ENCODE data around the gene HOXC10.

HOXC10 gene

DNA sequence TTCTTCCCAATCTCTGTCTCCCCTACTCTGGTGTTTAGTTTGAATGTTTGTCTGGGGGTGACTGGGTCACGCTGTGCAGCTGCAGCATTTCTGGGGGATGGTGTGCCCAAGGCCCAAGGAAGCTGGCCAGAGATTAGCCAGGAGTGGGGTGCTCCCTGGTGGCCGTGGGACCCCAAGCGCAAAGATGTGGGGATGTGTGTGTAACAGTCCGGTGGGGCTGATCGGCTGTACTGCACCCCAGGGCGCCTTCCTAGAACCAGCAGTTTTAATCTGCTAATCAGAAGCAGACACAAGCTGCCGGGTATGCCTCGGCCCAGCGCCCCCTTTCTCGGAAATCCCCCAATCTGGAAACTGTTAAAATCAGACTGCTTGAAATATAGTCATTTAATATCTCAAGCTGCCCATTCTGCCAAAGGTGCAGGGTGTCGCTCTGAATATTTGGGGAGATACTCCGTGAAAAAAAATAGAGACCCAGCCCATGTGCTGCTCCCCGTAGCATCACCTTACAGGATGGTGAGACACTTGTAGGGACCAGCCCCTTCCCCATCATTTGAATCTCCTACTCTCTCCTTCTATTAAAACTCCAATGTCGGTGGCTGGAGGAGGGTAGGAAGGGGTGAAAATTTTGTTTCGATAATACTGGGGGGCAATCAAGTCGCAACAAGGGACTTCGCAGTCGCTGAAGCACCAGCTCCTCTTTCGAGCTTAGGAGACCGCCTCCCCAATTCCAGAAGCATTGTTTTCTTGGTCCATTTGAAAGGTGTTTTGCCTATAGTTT lies 19.3 kb downstream of the HOXC10 start:
- no peak for DNase-seq

DNA sequence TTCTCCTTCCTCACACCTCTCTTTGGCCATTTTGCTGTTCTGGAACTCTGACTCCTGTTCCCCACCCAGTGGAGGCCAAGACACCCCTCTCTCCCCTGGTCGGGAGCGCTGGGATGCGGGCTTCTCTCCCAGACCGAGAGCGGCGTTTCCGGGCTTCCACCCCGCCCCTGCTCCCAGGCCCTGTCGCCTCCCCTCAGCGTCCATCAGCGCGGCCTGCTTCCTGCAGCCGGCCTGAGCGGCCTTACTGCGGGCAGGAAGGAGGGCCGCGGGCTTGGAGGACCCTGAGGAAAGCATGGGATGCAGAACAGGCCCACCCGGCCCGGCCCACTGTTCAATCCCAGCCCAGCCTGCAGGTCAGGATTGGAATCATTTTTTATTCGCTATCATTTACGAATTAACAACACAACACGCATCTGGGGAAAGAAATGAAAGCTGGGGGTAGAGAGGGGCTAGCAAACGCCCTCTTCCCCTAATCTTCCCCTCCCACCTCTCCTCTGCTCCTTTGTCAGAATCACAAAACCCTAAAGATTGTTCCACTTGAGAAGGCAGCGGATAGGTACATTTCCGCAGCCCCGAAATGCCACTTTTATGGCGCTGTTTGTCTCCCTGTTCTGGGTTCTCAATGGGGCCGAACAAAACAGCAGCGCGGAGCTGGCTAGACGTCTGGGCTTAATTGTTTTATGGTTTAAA lies 20.0 kb downstream of the HOXC10 start:
- no peak for DNase-seq

DNA sequence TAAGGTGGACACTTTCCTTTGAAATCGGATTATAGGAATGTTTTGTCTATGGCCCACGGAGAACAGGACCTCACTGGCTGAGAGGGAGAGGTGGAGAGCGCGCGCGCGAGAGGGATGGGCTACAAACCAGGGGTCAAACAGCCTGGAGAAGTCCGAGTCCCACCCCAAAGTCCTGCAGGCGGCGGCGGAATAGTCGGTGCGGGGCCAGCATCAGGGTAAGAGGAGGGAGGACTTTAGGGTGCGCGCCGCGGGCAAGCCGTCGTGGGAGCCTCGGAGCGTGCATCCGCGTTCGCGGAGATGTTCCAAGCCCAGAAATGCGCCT lies 20.5 kb downstream of the HOXC10 start:
- no peak for DNase-seq

DNA sequence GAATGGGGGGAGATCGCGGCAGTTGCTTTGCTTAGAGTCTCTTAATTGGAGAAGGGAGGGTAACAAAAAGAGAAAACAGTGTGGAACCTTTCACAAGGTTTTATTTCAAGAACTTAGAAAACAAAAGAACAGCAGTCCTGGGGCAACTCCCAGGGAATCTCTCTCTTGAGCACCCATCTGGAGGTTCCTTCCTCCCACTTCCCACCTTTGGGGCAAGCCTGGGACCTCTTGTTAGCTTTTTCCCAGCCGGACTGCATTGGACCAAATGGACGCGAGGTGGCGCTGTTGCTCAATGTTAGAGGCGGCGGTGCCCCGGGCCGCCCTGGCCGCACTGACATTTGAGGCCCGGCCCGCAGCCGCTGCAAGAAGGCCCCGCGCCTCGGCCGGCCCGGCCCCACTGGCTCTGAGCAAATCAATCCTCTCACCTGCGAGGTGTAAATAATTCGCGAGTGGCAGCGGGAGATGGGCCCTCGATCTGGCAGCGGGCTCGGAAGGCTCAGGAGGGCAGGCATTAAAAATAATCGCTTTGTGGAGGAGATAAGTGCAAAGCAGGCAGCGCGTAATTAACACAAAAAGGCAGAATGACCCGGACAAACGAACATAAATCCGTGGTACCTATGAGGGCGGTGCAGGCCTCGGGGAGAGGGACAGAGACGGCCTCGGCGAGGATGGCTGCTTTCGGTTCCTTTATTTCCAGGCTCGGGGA lies 21.1 kb downstream of the HOXC10 start:
- DNase-seq = peak; percentile 88

- DNase-seq = no peak
Observed at GRCh38 chr12:54006559-54007220, 21.7 kb downstream of the HOXC10 start.

- DNase-seq = no peak
Observed at GRCh38 chr12:54007538-54008259, 22.8 kb downstream of the HOXC10 start.

- DNase-seq = no peak
Observed at GRCh38 chr12:54008260-54008552, 23.3 kb downstream of the HOXC10 start.

DNA sequence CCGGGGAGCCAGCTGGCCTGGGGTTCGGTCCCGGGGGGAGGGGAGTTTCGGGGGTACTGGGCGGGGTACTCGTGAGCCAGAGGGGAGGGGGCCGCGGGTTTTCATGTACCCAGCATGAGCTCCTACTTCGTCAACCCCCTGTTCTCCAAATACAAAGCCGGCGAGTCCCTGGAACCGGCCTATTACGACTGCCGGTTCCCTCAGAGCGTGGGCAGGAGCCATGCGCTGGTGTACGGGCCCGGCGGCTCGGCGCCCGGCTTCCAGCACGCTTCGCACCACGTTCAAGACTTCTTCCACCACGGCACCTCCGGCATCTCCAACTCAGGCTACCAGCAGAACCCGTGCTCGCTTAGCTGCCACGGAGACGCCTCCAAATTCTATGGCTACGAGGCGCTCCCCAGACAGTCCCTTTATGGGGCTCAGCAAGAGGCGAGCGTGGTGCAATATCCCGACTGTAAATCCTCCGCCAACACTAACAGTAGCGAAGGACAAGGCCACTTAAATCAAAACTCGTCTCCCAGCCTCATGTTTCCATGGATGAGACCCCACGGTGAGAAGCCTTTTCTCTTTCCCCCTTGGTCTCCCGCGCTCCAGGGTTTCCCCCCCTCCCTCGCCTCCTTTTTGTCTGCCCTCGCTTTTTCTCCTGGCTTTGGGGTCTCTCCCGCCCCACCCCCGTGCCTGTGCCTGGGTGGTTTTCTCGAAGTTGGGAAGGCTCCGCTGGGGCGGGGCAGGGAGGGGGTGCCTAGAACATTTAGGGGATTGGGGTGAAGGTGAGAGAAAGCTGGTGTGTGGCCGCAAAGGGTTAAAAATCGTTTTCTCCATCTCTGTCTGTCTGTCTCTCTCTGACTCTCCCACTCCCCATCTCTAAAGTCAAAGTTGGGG lies 24.5 kb downstream of the HOXC10 start:
- peak; percentile 55 for DNase-seq

GRCh38 chr12:54010053-54010971 lies 25.4 kb downstream of the HOXC10 start:
- no peak for DNase-seq

GRCh38 chr12:54010972-54011664 lies 26.2 kb downstream of the HOXC10 start:
- no peak for DNase-seq

DNA sequence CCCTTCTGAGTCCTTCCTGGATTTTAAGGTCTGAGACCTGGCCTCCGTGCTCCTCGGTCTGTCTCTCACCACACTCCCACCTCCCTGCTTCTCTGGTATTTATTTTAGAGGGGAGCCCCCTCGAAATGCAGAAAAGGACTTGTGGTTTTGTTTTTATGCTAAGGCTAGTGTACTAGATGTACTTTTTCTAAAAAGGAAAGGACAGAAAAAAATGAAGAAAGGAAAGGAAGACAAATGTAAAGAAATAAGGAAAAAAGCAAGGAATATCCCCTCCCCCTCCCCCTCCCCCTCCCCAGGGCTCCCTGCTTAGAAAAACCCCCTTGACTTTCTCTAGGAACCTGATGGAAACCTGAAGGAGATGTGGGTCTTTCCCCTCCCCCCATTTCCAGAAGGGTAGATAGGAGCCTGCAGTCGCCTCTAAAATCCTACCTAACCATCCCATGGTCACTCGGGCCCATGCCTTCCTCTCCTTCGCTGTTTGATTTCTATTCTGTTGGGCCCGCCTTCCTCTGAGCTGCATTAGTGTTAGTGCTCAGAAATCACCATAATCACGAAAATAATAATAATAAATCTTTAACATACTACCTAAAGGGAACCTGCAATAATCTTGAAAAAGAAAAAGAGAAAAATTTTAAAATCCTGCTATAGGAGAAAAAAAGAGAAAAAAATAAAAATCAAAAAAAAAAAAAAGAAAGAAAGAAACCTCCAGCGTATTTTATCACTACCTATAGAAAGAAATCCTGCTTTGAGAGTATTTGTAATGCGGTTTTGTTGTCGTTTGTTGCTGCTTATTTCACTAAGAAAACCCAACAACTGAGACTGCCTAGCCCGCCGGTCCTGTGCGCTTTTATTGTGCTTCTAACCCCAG lies 27.0 kb downstream of the HOXC10 start:
- no peak for DNase-seq

DNA sequence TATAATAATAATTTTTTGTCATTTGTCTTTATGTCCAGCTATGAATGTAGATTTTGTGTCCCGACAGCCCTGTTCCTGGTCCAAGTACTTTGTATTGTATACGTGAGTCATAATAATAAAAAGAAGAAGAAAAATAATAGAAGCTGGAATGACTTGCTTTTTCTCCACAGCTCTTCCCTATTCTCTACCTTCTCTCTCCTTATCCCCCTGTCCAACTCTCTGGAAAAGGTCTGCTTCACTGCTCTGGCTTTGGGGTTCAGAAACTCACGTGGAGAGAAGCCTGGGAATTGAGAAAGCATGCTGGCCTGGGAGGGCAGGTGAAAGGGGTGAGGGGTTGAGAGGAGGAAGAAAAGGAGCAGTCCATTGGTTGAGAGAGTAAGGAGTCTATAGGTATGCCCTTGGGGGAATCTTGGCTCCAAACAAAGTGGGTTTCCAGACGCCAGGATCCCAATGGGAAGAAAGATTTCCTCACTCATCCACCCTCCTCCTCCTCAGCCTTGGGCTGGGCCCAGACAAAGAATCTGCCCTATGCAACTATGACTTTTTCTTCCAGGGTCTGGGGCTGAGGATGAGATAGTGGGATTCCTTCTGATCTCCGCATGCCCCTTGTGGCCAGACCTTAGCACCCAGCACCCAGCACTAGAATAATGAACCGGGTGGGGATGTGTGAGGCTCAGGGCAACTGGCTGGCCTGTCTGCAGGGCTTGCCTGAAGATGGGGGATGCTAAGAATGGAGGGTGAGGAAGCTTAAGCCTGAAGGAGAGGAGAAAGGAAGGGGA lies 27.9 kb downstream of the HOXC10 start:
- DNase-seq = no peak

DNA sequence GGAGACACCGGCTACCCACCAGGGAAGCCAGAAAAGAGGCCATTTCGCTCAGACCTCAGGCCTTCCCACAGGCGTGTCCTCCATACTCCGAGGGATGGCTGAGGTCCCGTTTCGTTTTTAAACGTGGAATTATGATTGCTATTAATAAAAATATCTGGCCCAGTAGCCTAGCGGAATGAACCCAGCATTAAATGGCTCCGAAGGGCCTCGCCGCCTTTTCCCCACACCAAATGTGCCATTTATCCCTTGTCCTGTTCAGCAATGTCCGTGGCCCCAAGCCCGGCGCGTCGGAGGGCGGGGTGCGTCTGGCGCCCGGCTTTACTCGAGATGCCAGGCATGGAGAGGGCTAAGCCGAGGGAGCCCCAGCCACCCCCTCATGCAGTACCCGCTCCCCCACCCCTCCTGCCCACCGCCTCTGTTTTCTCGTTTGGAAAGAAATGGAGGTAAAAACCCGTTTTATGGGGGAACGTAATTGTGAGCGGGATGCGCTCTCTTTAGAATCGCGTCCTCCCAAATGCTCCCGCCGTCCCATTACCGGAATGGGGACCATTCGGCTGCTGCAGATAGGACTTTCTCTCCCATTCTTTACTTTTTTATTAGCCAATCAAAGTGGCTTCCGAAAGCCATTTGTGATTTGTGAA lies 29.6 kb downstream of the HOXC10 start:
- no peak for DNase-seq

DNA sequence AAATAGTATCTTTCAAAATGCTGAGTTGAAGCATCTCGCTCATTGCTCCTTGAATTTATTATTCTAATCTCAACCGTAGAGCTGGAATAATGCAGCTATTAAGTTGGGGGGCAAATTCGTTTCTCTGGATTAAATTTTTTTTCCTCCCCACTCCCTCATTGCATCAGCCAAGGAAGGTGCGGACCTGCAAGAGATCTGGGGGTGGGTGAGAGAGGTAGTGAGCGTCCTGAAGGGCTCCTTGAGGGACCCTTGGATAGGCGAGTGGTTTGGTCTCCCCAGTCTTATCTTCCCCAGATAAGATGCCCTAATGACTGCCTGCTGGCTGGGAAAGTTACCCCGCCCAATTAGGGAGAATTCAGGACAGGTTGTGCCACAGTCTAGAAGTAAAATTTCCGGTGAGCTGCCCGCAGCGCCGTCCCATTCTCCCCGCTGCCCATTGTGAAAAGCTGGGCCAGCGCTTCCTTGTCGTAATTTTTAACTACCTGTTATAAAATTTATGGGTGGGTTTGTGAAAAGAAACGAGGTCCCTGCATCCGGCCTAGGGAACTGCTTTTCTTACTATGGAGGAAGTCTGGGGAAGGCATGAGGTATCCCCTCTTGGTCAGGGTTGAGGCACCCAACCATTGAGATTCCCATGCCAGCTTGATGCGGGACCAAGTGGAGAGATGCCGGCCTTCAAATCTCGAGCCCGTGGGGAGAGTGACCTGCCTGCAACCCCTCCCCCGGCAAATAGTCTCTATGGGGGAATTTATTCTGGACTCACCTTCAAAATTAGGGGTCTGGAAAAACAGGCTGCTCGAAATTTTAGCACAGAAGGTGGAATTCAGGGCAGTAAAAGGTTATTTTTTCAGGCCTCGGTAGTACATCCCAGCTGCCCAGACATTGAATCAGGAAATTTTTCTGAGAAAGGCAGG lies 30.3 kb downstream of the HOXC10 start:
- no peak for DNase-seq

GRCh38 chr12:54016051-54016450 lies 31.1 kb downstream of the HOXC10 start:
- no peak for DNase-seq

- DNase-seq = no peak
Observed at GRCh38 chr12:54016478-54016964, 31.6 kb downstream of the HOXC10 start.

Data from stimulated activated CD4-positive, alpha-beta T cell treated with anti-CD3 and anti-CD28 coated beads, Interleukin-15, amount 100 ng/mL, for 24 hours (primary cell).